ENCODE measurements around the gene SAMHD1. TPM values are rescaled to one million over a fixed set of nuclear protein-coding genes. Genes with fewer than 3 reads are reported as not detected.

The SAMHD1 gene
- total and polyA plus RNA-seq, 2 donors from 2014 or later: 13.7 to 94.1 TPM

DNA sequence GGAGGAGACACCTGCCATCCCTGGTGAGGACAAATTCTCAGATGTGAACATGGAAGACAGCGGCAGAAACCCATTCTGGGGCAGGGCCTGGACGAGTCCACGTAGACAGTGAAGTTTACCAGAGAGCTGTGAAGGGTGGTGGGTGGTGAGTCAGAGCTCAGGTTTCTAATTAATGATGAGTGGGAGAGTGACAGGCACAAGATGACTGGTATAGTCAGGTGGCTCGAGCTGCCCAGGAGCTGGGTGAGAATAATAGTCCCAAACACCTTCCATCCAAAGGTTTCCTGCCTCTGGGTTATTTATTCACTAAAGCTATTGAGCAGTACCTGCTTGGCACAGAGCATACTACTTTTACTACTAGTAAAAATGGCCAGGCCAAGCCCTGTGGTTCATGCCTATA, 69.6 kb downstream of the SAMHD1 start:
- Histone ChIP-seq H3K27me3 (ENCODE audit: control insufficient read depth, insufficient read depth, low read length) (no peaks in the 10 kb centered on the region), H3K9me3 (ENCODE audit: control insufficient read depth in 2 of 3, insufficient read depth in 1 of 3, low read length in 3 of 3) (no peaks in the 10 kb centered on the region), H3K4me1 (ENCODE audit: control insufficient read depth in 2 of 3, insufficient read depth in 2 of 3, low read depth in 1 of 3, low read length in 3 of 3) (peaks cover 0 to 7% (median 3%) of the 10 kb centered on the region in 3 donors), H3K4me3 (ENCODE audit: low read length in 3 of 3) (no peak overlapping the region), H3K36me3 (ENCODE audit: control insufficient read depth in 2 of 3, insufficient read depth in 3 of 3, low read length in 3 of 3) (no peaks in the 10 kb centered on the region), H3K9ac (ENCODE audit: low read length in 3 of 3) (peak overlapping the region in 1 of 3 donors; percentile 19), H3K27ac (ENCODE audit: low read depth in 2 of 2, low read length in 2 of 2) (no peak overlapping the region)
- no peak for FAIRE-seq
- TF ChIP-seq, protein P1, sequence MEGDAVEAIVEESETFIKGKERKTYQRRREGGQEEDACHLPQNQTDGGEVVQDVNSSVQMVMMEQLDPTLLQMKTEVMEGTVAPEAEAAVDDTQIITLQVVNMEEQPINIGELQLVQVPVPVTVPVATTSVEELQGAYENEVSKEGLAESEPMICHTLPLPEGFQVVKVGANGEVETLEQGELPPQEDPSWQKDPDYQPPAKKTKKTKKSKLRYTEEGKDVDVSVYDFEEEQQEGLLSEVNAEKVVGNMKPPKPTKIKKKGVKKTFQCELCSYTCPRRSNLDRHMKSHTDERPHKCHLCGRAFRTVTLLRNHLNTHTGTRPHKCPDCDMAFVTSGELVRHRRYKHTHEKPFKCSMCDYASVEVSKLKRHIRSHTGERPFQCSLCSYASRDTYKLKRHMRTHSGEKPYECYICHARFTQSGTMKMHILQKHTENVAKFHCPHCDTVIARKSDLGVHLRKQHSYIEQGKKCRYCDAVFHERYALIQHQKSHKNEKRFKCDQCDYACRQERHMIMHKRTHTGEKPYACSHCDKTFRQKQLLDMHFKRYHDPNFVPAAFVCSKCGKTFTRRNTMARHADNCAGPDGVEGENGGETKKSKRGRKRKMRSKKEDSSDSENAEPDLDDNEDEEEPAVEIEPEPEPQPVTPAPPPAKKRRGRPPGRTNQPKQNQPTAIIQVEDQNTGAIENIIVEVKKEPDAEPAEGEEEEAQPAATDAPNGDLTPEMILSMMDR (IDR thresholded peaks at IDR 0.05; ENCODE audit: borderline replicate concordance, extremely low read depth, insufficient read depth): no peak
- intact Hi-C loops (cut with DNase I): no loop called here
- DNase-seq: peak in 2 of 5 donors; percentile 63 to 64

DNA sequence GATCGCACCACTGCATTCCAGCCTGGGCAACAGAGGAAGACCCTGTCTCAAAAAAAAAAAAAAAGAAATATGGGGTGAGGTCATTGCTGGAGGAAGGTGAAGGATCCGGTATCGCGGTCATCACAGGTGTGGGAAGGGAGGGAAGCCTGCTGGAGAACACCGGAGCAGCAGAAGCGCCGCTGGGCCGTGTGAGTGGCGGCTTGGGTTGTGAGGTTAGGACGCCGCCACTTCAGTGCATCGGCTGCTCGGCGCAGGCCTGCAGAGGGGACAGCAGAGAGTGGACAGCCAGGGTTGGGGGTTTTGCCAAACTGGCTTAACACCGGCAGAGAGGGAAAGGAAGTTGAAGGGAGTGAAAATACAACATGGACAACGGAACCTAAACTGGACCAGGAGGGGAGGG, 70.2 kb downstream of the SAMHD1 start:
- no peak for FAIRE-seq
- intact Hi-C loops (cut with DNase I): no loop called here
- peak in 3 of 5 donors; percentile 42 to 59 (median 42) for DNase-seq
- H3K36me3 ChIP-seq (ENCODE audit: control insufficient read depth in 2 of 3, insufficient read depth in 3 of 3, low read length in 3 of 3): no peaks in the 10 kb centered on the region
- no peak overlapping the region for H3K4me3 ChIP-seq (ENCODE audit: low read length in 3 of 3)
- TF ChIP-seq, protein P1 (IDR thresholded peaks at IDR 0.05; ENCODE audit: borderline replicate concordance, extremely low read depth, insufficient read depth): no peak
- no peaks in the 10 kb centered on the region for H3K27me3 ChIP-seq (ENCODE audit: control insufficient read depth, insufficient read depth, low read length)
- no peak overlapping the region for H3K27ac ChIP-seq (ENCODE audit: low read depth in 2 of 2, low read length in 2 of 2)
- no peaks in the 10 kb centered on the region for H3K9me3 ChIP-seq (ENCODE audit: control insufficient read depth in 2 of 3, insufficient read depth in 1 of 3, low read length in 3 of 3)
- H3K9ac ChIP-seq (ENCODE audit: low read length in 3 of 3): peak overlapping the region in 1 of 3 donors; percentile 19
- peaks cover 0 to 5% (median 3%) of the 10 kb centered on the region in 3 donors for H3K4me1 ChIP-seq (ENCODE audit: control insufficient read depth in 2 of 3, insufficient read depth in 2 of 3, low read depth in 1 of 3, low read length in 3 of 3)

DNA sequence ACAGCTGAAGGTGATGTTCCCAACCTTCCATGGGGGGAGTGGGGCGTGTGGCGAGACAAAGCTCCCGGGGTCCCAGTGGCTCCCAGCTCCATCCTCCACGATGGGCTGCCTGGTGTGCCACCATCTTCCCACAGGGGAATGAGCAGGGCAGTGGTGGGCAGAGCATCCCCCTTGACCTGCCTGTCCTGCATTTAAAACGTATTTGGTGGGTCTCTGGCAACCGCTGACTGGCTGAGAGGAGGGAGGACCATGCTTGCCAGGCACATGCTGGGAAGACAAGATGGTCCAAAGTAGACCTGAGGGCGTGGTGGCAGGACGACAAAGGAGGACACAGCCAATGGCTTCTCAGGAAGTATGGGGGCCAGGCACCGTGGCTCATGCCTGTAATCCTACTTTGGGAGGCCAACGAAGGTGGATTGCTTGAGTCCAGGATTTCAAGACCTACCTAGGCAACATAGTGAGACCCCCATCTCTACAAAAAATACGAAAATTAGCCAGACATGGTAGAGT, 70.7 kb downstream of the SAMHD1 start:
- no peak overlapping the region for H3K9ac ChIP-seq (ENCODE audit: low read length in 3 of 3)
- DNase-seq: no peak
- FAIRE-seq: no peak
- H3K27ac ChIP-seq (ENCODE audit: low read depth in 2 of 2, low read length in 2 of 2): no peak overlapping the region
- intact Hi-C loops (cut with DNase I): no loop called here
- no peaks in the 10 kb centered on the region for H3K9me3 ChIP-seq (ENCODE audit: control insufficient read depth in 2 of 3, insufficient read depth in 1 of 3, low read length in 3 of 3)
- no peaks in the 10 kb centered on the region for H3K27me3 ChIP-seq (ENCODE audit: control insufficient read depth, insufficient read depth, low read length)
- TF ChIP-seq, protein P1 (IDR thresholded peaks at IDR 0.05; ENCODE audit: borderline replicate concordance, extremely low read depth, insufficient read depth): no peak
- no peaks in the 10 kb centered on the region for H3K36me3 ChIP-seq (ENCODE audit: control insufficient read depth in 2 of 3, insufficient read depth in 3 of 3, low read length in 3 of 3)
- peaks cover 0 to 5% (median 3%) of the 10 kb centered on the region in 3 donors for H3K4me1 ChIP-seq (ENCODE audit: control insufficient read depth in 2 of 3, insufficient read depth in 2 of 3, low read depth in 1 of 3, low read length in 3 of 3)
- no peak overlapping the region for H3K4me3 ChIP-seq (ENCODE audit: low read length in 3 of 3)

DNA sequence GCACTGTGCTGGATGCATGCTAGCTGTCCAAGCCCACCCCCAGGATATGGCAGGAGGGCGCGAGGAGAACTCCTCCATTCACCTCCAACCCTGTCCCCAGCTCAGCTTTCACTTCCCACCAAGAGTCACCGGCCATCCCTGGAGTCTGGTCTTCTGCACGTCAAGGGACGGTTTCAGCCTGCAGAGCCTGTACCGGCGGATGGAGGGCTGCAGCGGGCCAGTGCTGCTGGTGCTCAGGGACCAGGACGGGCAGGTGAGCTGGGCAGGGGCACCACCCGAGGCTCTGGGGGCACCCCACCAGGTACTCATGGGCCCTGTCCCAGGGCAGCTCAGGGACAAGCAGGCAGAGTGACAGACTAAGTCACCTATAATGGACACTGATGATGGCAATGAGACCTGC, 72.6 kb downstream of the SAMHD1 start:
- no peak for FAIRE-seq
- Histone ChIP-seq H3K4me1 (ENCODE audit: control insufficient read depth in 2 of 3, insufficient read depth in 2 of 3, low read depth in 1 of 3, low read length in 3 of 3) (peaks cover 0 to 5% (median 3%) of the 10 kb centered on the region in 3 donors), H3K4me3 (ENCODE audit: low read length in 3 of 3) (no peak overlapping the region), H3K27me3 (ENCODE audit: control insufficient read depth, insufficient read depth, low read length) (no peaks in the 10 kb centered on the region), H3K9me3 (ENCODE audit: control insufficient read depth in 2 of 3, insufficient read depth in 1 of 3, low read length in 3 of 3) (no peaks in the 10 kb centered on the region), H3K36me3 (ENCODE audit: control insufficient read depth in 2 of 3, insufficient read depth in 3 of 3, low read length in 3 of 3) (no peaks in the 10 kb centered on the region), H3K9ac (ENCODE audit: low read length in 3 of 3) (no peak overlapping the region), H3K27ac (ENCODE audit: low read depth in 2 of 2, low read length in 2 of 2) (no peak overlapping the region)
- DNase-seq: no peak
- TF ChIP-seq, protein P1 (IDR thresholded peaks at IDR 0.05; ENCODE audit: borderline replicate concordance, extremely low read depth, insufficient read depth): no peak
- intact Hi-C loops (cut with DNase I): no loop called here

All from kidney (tissue), 14 donors.